GM12892 (cell line): Measurements from ENCODE around the gene TNS3.

Source experiments
- POLR2A ChIP-seq: IDR thresholded peaks from 2 replicates; pipeline ENCODE4 v1.6.1; 2011; ENCODE audit warnings: low read depth, low read length, control low read depth
- POLR2AphosphoS5 ChIP-seq: IDR thresholded peaks from 2 replicates; pipeline ENCODE4 v1.6.1; 2011; ENCODE audit warnings: low read depth, low read length, control low read depth
- TAF1 ChIP-seq: IDR thresholded peaks from 2 replicates; pipeline ENCODE4 v1.6.1; 2011; ENCODE audit warnings: low read depth, mild to moderate bottlenecking, control low read depth, low read length, borderline replicate concordance

DNA sequence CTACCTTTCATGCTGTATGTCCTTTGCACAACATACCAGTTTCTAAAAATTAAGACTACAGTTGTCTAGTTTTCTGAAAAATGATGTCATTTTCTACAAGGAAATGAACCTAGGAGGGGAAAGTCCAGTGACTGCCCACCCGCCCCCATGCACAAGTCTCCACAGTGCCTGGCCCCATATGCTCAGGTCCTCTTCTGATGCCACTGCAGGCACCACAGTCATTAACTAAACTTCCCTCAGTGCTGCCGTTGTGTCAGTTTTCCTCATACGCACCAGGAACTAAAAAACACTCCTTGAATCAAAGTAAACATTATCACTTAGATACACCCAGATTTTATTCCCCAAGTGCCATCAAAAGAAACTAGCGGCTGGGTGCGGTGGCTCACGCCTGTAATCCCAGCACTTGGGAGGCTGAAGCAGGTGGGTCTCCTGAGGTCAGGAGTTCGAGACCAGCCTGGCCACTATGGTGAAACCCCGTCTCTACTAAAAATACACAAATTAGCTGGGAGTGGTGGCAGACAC lies 6.9 kb upstream of the TNS3 start:
- no peak for TF ChIP-seq POLR2A
- TF ChIP-seq TAF1 = no peak
- no peak for TF ChIP-seq POLR2AphosphoS5
